GM18907 (cell line): ENCODE results near the gene TENM3.

Source experiments
- ATAC-seq: cut with Tn5 transposase; IDR thresholded peaks from one replicate; pipeline ENCODE4 v1.9.1; 2021; ENCODE audit warnings: mild to moderate bottlenecking, moderate library complexity; ENCODE audit not compliant: unreplicated experiment

TENM3 gene

DNA sequence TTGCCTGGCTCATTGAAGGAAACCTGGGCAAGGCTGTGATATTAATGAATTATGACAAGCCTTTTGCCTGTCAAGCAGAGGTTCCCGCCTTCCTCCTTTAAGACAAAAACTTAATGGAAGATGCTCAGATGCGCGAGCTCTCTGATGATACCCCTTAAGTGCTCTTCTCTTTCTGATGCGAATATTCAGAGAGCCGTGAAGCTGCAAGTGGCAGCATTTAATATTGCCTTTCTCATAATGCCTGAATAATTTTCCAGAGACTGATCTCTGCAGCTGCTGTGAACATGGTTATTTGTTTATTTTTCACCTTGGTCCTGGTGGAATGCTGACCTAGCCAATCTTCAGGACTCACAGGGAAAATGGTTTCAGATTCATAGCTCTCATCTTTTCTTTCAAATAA is 251.8 kb downstream of the TENM3 start:
- no peak for ATAC-seq

DNA sequence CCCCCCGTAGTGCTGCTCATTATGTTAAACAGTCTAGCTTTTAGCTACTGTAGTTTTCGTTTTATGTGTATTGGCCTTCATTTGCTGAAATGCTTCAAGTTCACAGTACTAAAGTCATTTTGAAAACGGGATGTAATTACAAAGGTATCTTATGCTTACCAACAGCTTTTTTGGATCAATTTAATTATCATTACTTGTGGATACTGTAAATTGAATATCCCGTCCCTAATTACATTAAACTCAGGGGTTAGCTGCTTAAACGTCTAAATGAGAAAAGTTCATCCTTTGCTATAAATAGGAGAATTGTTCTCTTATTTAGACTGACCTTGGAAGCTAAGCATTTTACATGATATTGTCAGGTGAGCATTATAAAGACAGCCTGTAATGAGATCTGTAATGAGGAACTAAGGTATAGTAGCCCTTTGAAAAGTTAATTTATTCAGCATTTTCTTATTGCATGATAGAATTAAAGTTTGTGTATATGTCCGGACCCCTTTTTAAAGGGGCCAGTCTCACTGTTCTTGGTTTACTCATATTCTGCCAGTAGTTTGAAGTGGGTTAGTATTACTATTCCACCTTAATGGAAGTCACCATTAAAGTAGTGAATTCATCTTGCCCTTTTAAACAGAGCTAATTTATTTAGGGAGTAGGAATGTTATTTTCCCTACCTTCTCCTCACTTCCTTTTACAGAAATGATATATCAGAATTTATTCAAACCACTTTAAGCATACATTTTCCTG is 252.6 kb downstream of the TENM3 start:
- no peak for ATAC-seq

DNA sequence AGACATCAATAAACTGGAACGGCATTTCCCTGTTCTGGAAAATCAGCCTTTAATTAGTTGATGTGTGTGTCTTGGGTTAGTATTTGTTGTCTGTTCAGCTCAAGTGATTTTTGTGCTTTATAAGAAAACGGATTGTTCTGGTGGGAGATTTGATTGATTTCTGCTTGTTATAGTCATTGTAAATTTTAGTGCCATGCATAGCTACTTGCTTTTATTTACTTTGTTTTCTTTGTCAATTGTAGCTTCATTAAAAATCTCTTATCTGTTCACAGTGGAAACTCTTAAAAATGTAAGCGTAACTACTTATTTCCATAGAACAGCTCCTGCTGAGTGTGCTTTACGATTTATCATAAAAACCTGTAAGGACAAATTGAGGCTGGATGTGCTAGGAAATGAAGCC is 253.2 kb downstream of the TENM3 start:
- no peak for ATAC-seq

DNA sequence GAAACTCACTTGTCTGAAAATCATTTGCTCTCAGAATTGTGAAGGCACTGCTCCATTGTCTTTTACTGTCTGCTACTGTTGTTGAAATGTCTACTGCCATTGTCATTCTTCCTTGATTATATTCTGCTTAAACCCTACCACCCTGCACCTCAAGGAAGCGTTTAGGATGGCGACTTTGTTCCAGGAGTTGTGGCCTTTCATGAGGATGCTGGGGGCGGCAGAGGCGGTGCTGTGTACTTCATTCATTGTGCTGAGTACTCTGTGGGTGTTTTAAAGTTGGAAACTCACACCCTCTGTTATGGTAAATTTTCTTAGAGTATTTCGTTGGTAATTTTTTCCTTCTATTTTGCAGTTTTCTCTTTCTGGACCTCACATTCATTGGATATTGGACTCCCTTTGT is 258.9 kb downstream of the TENM3 start:
- ATAC-seq = no peak

DNA sequence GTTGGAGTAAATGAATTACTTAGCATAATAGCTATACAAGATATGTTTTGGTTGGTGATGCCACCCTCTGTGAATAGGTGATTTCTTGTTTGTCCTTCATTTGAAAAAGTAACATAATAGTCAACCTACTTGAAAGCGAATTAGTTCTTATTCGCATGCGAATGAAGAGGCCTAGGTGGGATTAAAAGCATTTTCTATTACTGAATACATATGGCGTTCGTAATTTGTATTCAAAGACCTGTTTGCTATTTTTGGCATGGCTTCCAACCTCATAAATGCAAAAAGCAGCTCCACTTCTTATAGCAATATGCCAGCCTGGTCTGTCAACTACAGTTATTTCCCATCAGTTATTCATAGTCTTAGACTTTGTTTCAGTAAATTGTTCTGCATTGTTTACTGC is 261.3 kb downstream of the TENM3 start:
- no peak for ATAC-seq

DNA sequence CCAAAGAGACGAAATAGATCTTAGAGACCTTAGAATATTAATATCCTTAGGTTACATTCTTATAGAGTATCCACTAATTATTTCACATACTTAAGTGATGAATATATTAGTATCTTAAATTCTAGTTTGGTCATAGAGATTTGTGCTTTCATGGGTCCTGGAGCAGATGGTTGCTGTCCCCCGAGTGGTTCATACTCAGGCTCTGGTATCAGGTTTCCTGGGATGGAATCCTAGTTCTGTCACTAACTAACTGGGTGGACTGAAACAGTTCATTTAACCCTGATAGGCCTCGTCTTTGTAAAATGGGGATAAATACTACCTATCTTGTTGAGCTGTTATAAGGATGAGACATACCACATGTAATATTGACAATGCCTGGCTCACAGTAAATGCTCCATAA is 264.6 kb downstream of the TENM3 start:
- ATAC-seq = no peak

DNA sequence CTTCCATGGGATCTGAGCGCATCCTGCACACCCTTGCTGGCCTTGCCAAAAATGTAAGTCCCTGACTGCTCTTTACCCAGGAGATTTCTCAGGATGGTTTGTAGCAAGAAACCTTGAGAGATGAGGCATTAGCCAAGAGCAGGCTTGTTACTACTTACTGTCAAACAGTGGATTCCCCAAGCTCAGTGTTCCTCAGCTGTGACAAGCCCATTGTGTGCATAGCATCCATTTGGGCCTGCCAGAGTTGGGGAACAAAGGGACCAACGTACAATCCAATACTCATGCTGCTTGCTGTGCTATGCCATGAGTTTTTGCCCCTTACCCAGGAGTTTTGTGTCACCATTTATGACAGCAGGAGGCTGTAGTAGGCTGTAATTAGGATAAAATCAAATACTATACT is 267.6 kb downstream of the TENM3 start:
- ATAC-seq = no peak

DNA sequence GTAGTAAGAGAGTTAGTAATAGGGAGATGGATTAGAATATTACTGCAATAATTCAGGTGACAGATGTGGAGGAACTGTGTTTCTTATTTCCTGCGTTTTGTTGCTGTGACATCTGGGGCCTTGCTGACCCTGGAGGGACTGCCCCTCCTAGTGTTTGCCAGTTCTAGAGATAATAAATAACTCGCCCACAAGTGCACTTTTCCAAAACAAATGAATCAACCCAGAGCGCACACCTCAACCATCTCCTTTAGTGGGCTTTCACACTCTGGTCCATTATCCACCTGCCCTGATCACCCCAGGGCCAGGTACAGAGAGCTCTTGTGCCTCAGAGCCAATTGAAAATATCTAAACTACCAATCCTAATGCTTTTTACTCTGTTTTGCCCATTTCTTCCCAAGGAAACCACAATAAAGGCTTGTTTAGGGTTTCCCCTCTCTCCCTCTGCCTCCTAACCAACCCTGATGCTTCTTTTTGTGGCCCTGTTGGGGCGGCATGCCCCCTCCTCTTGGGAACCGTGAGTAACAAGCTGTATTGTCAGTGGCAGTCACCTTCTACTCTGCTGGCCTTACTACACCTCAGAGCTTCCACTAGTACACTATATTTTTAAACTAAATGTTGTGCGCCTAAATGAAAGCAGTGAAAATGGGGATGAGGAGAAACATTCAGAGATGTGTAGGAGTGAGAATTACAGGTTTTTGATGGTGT is 270.5 kb downstream of the TENM3 start:
- peak; percentile 65 for ATAC-seq

DNA sequence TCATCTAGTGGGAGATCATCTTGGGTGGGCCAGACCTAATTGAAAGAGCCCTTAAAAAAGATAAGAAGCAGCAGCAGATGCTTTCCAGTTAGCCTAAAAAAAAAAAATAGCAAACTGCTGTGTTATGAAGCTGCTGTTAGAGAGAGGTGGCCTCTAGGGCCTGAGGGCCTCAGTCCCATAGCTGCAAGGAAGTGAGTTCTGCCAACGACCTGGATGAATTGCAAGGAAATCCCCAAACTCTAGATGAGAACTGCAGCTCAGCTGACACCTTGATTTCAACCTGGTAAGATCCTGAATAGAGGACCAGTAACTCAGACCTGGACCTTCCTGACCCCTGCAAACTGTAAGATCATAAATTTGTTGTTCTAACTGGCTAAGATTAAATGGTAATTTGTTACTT is 275.2 kb downstream of the TENM3 start:
- peak; percentile 50 for ATAC-seq

DNA sequence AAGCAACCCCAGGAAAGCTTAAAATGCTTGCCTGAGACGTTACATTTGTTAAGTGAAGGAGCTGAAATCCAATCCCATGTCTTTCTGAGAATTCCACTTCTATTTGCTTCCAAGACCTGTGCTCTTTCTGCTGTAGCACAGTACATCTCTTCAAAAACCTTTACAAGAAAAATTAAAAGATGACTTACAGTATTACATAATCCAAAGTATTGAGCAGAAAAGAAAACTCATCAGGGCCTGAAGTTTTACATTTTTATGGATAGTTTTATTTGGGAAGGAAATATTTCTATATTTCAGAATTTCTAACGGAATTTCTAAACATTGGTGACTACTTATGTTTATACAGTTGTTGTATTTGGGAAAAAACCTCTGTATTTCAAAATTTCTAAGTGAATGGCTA is 276.3 kb downstream of the TENM3 start:
- no peak for ATAC-seq

DNA sequence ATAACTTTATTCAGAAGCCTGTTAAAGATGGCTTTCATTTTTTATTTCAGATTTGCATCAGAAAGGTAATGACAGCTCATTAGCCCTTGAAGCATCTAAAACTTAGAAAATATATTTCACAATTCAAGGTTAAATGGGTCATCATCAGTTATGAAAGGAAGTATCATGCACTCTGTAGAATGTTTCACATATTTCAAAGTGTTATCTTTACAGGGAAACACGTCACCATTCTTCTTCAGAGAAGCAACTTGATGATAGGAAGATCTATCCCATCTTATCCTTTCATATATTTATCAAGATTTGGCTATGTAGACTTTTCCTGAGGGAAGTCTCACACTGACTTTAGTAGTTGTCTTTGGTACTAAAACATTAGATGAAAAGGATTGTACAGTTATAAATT is 277.8 kb downstream of the TENM3 start:
- ATAC-seq = no peak

DNA sequence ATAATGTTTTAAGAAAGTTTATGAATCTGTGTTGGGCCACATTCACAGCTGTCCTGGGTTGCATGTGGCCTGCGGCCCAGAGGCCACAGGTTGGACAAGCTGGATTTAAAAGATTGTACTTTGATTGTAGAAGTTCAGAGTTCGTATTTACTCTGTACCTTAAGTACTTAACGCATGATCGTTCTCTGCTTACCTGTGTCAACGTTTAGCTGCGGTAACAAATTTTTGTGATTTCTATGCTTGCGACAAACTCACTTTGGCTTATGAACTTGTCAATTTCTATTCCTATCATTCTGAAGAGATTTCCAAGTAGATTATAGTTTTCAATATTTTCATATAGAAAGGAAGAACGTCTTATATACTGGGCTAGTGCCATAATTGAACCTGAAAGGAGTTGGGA is 285.6 kb downstream of the TENM3 start:
- ATAC-seq = no peak

DNA sequence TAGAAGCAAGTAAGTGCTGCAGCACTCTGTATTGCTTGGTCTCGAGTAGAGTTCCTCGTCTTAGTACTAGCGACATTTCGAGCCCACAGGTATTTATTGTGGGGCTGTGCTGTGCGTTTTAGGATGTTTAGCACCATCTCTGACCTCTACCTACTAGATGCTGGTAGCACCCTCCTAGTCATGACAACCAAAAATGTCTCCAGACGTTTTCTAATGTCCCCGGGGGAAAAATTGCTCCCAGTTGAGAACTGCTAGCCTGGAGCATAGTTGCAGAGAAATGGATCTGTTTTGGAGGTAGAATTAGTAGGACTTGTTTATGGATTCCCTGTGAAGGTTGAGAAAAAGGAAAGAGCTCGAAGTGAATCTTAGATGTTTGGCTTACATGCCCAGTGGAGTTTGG is 287.2 kb downstream of the TENM3 start:
- no peak for ATAC-seq

DNA sequence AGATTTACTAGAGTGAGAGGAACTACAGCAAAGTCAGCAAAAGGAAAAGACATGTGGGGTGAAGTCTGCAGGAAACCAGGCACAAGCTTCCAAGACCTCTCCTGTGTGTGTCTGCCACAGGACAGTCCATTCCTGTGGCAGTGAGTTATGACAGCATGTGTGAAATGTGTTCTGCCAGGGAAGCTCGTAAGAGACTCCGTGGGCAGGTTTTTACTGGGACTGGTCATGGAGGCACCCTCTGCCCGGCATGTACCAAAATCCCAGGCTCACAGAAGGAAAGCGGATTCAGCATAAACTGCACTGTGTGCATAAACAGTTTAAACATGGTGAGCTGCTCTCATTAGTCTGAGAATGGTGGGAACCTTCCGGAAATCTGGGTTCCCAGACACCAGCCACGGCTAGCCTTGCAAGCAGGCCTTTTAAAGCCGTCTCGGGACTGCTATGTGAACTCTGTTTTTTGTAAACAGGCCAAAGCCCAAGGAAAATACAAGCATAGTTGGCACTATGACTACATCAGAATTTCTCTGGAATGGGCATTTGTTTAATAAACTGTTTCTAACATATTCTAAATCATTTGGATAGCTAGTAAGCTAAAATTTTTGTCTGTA is 288.5 kb downstream of the TENM3 start:
- ATAC-seq = no peak

DNA sequence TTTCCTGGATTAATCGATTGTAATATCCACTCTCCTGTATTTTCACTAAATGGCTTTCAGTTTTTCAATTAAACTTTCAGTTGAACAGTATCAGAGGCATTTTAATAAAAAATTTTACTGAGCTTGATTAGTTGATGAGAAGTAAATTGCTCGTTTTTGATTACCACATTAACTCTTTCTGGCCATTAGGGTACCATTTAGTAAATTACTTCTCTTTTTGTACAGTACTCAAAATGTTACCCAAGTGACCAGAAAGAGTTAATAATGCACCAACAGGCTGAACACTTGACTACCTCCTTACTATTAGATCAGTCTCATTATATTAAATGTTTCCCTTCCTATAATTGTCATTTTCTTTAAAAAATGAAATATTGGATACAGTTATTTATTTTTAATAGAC is 289.2 kb downstream of the TENM3 start:
- ATAC-seq = no peak

DNA sequence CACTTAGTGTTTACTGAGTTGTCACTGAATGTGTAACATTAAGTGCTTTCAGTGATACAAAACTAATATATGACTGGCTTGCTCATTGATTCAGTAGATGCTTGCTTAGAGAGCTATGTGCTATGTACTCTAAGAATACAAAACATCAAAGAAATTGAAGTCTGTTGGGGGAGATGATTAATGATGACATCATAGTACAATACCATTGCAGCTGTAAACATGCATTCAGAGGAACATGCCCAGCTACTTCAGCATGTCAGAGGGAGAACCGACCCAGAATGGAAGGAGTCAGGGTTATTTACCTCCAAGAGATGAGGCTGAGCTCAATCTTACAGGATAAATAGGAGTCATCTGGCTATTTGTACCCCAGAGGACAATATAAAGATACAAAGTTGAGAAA is 290.8 kb downstream of the TENM3 start:
- no peak for ATAC-seq

DNA sequence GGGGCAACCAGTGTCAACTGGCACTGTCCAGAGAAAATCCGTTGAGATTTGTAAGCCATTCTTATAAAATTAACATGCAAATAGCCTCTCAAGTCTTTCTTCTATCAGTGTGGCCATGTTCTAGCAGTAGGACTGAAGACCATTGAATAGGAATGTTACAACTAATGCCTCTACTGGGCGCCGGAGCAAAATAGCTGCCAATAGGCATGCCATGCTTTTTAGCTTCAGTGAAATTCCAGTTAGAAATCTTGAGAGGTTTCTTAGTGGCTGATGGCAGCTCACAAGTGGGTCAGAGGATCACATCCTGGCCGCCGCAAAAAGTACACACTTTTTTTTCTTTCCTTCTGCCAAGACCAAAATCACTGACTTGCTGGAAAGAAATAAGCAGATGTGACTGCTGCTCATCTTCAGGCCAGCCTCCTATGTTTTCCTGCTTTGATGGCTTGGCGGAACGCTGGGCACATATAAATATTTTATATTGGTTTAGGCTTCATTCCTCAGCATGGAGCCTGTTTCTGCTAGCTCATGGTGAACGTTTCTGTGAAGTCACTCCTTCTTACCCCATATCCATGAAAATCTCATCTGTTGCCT is 293.1 kb downstream of the TENM3 start:
- no peak for ATAC-seq

DNA sequence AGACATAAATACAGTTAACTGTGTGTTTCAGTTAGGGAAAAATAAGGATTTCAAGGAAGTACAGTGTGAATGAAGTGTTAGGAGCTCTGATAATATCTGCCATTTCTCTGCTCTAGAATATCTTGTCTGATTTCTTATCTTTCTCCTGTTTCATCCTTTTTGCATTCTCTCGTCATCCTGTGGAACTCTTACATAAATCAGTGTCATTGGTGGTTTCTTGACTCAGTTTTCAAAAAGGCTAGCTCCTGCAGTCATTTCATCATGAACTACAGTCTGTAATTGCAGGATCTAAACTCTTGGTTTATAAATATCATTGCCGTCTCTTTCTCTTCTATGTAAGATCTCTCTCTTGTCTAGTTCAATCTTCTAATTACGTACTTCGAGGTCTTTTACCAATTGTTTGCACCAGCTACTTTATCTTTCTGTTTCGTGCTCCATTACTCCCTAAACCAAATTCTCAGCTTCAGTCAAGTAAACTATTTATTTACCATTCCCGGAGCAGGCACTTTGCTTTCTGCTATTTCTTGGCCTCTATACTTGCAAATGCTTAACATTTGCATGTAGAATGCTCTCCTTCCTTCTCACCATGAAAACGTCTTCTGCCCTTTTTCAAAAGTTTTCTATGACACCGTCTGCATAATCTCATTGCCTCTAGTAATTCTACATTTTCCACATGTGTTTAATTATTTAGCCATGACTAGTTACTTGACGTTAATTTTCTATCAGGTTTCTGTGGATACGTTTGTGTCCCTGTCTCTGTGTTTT is 294.0 kb downstream of the TENM3 start:
- ATAC-seq = no peak

DNA sequence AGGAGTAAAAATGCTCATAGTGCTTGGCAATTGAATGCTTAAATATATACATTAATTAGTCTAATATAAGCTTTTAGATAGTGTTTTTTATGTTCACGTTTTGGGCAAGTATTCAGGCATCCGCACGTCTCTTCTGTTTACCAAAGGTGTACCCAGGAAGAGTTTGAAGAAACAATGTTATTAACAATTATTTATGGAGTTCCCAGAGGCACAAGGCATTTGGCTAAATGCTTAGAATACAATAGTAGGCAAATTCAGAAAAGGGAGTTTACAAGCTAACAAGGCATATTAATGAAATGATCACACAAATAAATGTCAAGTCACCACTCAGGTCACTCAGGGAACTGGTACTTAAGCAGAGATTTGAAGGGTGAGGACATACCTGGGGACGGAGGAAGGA is 294.8 kb downstream of the TENM3 start:
- no peak for ATAC-seq

DNA sequence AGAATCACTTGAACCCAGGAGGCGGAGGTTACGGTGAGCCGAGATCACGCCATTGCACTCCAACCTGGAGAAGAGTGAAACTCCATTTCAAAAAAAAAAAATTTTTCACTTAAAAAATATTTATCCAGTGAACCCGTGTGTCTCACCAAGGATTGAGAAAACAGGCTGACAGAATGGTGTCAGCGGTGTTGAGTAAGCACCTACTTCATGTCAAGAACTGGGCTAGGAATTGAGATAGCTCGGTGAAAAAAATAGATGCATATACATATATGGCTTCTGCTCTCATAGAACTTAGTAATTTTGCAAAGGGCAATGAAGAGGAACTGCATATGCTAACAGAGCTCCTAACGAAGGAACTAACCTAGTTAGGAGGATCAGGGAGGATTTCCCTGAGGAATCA is 297.3 kb downstream of the TENM3 start:
- ATAC-seq = no peak

DNA sequence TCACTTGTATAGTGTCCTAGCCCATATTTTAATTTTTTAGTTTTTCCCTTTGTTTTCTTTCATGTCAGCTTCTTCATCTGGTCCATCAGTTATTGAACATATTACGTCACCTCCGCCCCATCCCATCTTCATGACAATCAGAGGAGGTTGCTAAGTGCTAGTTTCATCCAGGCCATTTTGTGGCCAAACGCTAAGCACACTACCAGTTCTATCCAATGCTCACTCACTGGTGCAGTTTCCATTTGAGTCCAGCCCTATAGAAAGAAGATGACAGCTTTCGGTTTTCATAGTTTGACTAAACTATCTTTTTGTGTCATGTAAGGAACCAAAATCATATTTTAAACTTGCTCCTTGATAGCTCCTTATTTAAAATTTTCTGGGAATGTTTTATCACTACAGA is 304.2 kb downstream of the TENM3 start:
- ATAC-seq = peak; percentile 98
